ENCODE data around the gene CCDC136.

CCDC136 gene

DNA sequence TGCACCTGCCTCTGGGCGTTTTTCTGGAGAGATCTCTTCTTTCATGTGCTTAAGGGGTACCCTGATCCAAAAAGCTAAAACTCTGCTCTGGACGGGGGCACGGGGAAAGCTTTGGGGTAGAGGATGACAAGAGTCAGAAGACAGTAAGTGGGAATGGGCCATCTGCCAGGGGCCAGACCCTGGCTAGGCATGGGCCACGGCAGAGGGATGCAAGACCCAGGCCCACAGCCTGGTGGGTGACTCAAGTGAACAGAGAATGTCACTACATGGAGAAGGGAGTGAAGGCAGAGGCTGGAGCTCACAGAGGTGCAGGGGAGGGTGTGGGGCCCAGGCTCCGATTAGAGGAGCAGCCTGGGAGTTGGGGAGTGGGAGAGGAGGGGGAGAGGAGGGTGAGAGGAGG is 53.7 kb downstream of the CCDC136 start:
- Histone ChIP-seq H3K27me3 (ENCODE audit: control insufficient read depth in 2 of 2, insufficient read depth in 2 of 2, low read length in 2 of 2) (no peaks in the 10 kb centered on the region), H3K4me3 (ENCODE audit: low read length in 2 of 2) (no peak overlapping the region), H3K4me1 (ENCODE audit: control insufficient read depth in 2 of 2, insufficient read depth in 2 of 2, low read length in 2 of 2) (peaks cover 0 to 3% of the 10 kb centered on the region in 2 donors), H3K36me3 (ENCODE audit: control insufficient read depth in 2 of 2, insufficient read depth in 2 of 2, low read length in 2 of 2) (no peaks in the 10 kb centered on the region), H3K27ac (ENCODE audit: low read depth in 2 of 2, low read length in 2 of 2) (no peak overlapping the region), H3K9me3 (ENCODE audit: control insufficient read depth in 2 of 2, low read length in 2 of 2) (no peaks in the 10 kb centered on the region), H3K9ac (ENCODE audit: low read depth in 1 of 2, low read length in 2 of 2) (no peak overlapping the region)

GRCh38 chr7:128845987-128846386 is 54.2 kb downstream of the CCDC136 start:
- no peaks in the 10 kb centered on the region for H3K36me3 ChIP-seq (ENCODE audit: control insufficient read depth in 2 of 2, insufficient read depth in 2 of 2, low read length in 2 of 2)
- H3K27me3 ChIP-seq (ENCODE audit: control insufficient read depth in 2 of 2, insufficient read depth in 2 of 2, low read length in 2 of 2): no peaks in the 10 kb centered on the region
- H3K4me3 ChIP-seq (ENCODE audit: low read length in 2 of 2): no peak overlapping the region
- no peak overlapping the region for H3K9ac ChIP-seq (ENCODE audit: low read depth in 1 of 2, low read length in 2 of 2)
- no peak overlapping the region for H3K27ac ChIP-seq (ENCODE audit: low read depth in 2 of 2, low read length in 2 of 2)
- H3K4me1 ChIP-seq (ENCODE audit: control insufficient read depth in 2 of 2, insufficient read depth in 2 of 2, low read length in 2 of 2): peaks cover 0 to 2% of the 10 kb centered on the region in 2 donors
- no peaks in the 10 kb centered on the region for H3K9me3 ChIP-seq (ENCODE audit: control insufficient read depth in 2 of 2, low read length in 2 of 2)

DNA sequence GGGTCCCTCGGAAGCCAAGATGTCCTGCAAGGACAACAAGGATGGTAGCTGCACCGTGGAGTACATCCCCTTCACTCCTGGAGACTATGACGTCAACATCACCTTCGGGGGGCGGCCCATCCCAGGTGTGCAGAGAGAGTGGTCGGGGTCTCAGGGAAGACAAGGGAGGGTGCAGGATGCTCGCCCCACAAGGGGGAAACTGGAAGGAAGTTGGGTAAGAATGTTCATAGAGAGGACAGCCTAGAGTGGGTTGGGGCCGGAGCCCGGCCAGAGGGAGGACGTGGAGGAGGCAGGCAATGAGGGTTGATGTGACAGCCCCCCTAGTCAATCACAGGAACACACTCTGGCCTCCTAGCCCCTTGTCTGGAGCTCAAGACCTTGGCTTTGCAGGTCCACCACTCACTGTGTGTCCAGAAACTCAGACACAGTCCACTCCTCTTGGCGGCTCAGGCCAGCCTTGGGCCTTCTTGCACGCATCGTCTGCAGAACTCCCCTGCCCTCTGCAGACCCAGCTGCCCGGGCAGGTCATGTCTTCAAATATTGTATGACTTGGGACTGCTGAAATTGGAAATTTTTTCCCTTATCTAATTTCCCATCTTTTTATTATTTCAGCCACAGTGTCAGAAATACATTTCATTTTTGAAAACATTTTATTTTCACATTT is 55.1 kb downstream of the CCDC136 start:
- Histone ChIP-seq H3K9ac (ENCODE audit: low read depth in 1 of 2, low read length in 2 of 2) (no peak overlapping the region), H3K27ac (ENCODE audit: low read depth in 2 of 2, low read length in 2 of 2) (no peak overlapping the region), H3K27me3 (ENCODE audit: control insufficient read depth in 2 of 2, insufficient read depth in 2 of 2, low read length in 2 of 2) (no peaks in the 10 kb centered on the region), H3K4me3 (ENCODE audit: low read length in 2 of 2) (no peak overlapping the region), H3K4me1 (ENCODE audit: control insufficient read depth in 2 of 2, insufficient read depth in 2 of 2, low read length in 2 of 2) (no peaks in the 10 kb centered on the region), H3K36me3 (ENCODE audit: control insufficient read depth in 2 of 2, insufficient read depth in 2 of 2, low read length in 2 of 2) (no peaks in the 10 kb centered on the region), H3K9me3 (ENCODE audit: control insufficient read depth in 2 of 2, low read length in 2 of 2) (no peaks in the 10 kb centered on the region)

GRCh38 chr7:128847721-128848211 is 56.0 kb downstream of the CCDC136 start:
- Histone ChIP-seq H3K9me3 (ENCODE audit: control insufficient read depth in 2 of 2, low read length in 2 of 2) (no peaks in the 10 kb centered on the region), H3K4me1 (ENCODE audit: control insufficient read depth in 2 of 2, insufficient read depth in 2 of 2, low read length in 2 of 2) (no peaks in the 10 kb centered on the region), H3K27ac (ENCODE audit: low read depth in 2 of 2, low read length in 2 of 2) (no peak overlapping the region), H3K27me3 (ENCODE audit: control insufficient read depth in 2 of 2, insufficient read depth in 2 of 2, low read length in 2 of 2) (no peaks in the 10 kb centered on the region), H3K4me3 (ENCODE audit: low read length in 2 of 2) (no peak overlapping the region), H3K9ac (ENCODE audit: low read depth in 1 of 2, low read length in 2 of 2) (no peak overlapping the region), H3K36me3 (ENCODE audit: control insufficient read depth in 2 of 2, insufficient read depth in 2 of 2, low read length in 2 of 2) (no peaks in the 10 kb centered on the region)

GRCh38 chr7:128848289-128849155 is 56.8 kb downstream of the CCDC136 start:
- H3K27ac ChIP-seq (ENCODE audit: low read depth in 2 of 2, low read length in 2 of 2): no peak overlapping the region
- H3K36me3 ChIP-seq (ENCODE audit: control insufficient read depth in 2 of 2, insufficient read depth in 2 of 2, low read length in 2 of 2): no peaks in the 10 kb centered on the region
- H3K4me1 ChIP-seq (ENCODE audit: control insufficient read depth in 2 of 2, insufficient read depth in 2 of 2, low read length in 2 of 2): no peaks in the 10 kb centered on the region
- no peaks in the 10 kb centered on the region for H3K27me3 ChIP-seq (ENCODE audit: control insufficient read depth in 2 of 2, insufficient read depth in 2 of 2, low read length in 2 of 2)
- H3K9ac ChIP-seq (ENCODE audit: low read depth in 1 of 2, low read length in 2 of 2): no peak overlapping the region
- H3K4me3 ChIP-seq (ENCODE audit: low read length in 2 of 2): no peak overlapping the region
- H3K9me3 ChIP-seq (ENCODE audit: control insufficient read depth in 2 of 2, low read length in 2 of 2): no peaks in the 10 kb centered on the region

- Histone ChIP-seq H3K9me3 (ENCODE audit: control insufficient read depth in 2 of 2, low read length in 2 of 2) (no peaks in the 10 kb centered on the region), H3K9ac (ENCODE audit: low read depth in 1 of 2, low read length in 2 of 2) (no peak overlapping the region), H3K4me3 (ENCODE audit: low read length in 2 of 2) (no peak overlapping the region), H3K27me3 (ENCODE audit: control insufficient read depth in 2 of 2, insufficient read depth in 2 of 2, low read length in 2 of 2) (no peaks in the 10 kb centered on the region), H3K36me3 (ENCODE audit: control insufficient read depth in 2 of 2, insufficient read depth in 2 of 2, low read length in 2 of 2) (no peaks in the 10 kb centered on the region), H3K27ac (ENCODE audit: low read depth in 2 of 2, low read length in 2 of 2) (no peak overlapping the region), H3K4me1 (ENCODE audit: control insufficient read depth in 2 of 2, insufficient read depth in 2 of 2, low read length in 2 of 2) (no peaks in the 10 kb centered on the region)
Observed at GRCh38 chr7:128849156-128849515, 57.4 kb downstream of the CCDC136 start.

DNA sequence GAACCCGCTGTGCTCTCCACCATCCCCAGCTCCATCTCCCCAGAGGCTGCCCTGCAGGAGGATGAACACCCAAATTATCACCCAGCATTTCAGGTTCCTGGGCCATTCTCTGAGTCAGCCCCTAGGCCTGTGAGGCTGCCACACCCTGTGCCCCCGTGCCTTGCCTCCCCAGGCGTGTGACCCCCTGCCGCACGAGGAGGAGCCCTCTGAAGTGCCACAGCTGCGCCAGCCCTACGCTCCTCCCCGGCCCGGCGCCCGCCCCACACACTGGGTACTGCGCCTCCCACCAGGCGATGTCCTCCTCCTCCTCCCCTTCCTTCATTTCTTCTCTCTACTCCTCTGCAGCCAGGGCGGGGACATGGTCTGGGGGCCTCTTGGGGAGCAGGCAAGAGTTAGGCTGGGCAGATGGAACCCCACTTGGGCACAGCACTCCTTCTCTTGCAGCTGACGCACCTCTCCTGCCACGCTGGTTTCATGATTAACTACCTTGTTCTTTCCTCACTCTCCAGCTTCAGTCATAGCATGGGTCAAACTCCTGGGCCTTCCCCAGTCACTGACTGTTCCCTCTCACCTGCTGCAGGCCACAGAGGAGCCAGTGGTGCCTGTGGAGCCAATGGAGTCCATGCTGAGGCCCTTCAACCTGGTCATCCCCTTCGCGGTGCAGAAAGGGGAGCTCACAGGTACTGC is 58.2 kb downstream of the CCDC136 start:
- no peaks in the 10 kb centered on the region for H3K36me3 ChIP-seq (ENCODE audit: control insufficient read depth in 2 of 2, insufficient read depth in 2 of 2, low read length in 2 of 2)
- no peak overlapping the region for H3K9ac ChIP-seq (ENCODE audit: low read depth in 1 of 2, low read length in 2 of 2)
- H3K4me3 ChIP-seq (ENCODE audit: low read length in 2 of 2): no peak overlapping the region
- H3K9me3 ChIP-seq (ENCODE audit: control insufficient read depth in 2 of 2, low read length in 2 of 2): no peaks in the 10 kb centered on the region
- no peaks in the 10 kb centered on the region for H3K4me1 ChIP-seq (ENCODE audit: control insufficient read depth in 2 of 2, insufficient read depth in 2 of 2, low read length in 2 of 2)
- H3K27me3 ChIP-seq (ENCODE audit: control insufficient read depth in 2 of 2, insufficient read depth in 2 of 2, low read length in 2 of 2): no peaks in the 10 kb centered on the region
- H3K27ac ChIP-seq (ENCODE audit: low read depth in 2 of 2, low read length in 2 of 2): no peak overlapping the region

GRCh38 chr7:128852537-128853254 is 60.9 kb downstream of the CCDC136 start:
- H3K27me3 ChIP-seq (ENCODE audit: control insufficient read depth in 2 of 2, insufficient read depth in 2 of 2, low read length in 2 of 2): no peaks in the 10 kb centered on the region
- H3K4me3 ChIP-seq (ENCODE audit: low read length in 2 of 2): no peak overlapping the region
- H3K4me1 ChIP-seq (ENCODE audit: control insufficient read depth in 2 of 2, insufficient read depth in 2 of 2, low read length in 2 of 2): peaks cover 0 to 8% of the 10 kb centered on the region in 2 donors
- H3K36me3 ChIP-seq (ENCODE audit: control insufficient read depth in 2 of 2, insufficient read depth in 2 of 2, low read length in 2 of 2): peaks cover 0 to 3% of the 10 kb centered on the region in 2 donors
- H3K9me3 ChIP-seq (ENCODE audit: control insufficient read depth in 2 of 2, low read length in 2 of 2): no peaks in the 10 kb centered on the region
- no peak overlapping the region for H3K27ac ChIP-seq (ENCODE audit: low read depth in 2 of 2, low read length in 2 of 2)
- H3K9ac ChIP-seq (ENCODE audit: low read depth in 1 of 2, low read length in 2 of 2): no peak overlapping the region

DNA sequence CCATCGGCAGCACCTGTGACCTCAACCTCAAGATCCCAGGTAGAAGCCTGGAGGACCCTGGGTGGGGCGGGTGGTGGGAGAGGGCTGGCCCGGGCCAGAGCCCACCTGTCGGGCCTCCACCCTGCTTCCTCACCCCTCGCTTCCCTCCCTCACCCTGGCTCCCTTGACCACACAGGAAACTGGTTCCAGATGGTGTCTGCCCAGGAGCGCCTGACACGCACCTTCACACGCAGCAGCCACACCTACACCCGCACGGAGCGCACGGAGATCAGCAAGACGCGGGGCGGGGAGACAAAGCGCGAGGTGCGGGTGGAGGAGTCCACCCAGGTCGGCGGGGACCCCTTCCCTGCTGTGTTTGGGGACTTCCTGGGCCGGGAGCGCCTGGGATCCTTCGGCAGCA is 62.0 kb downstream of the CCDC136 start:
- H3K27me3 ChIP-seq (ENCODE audit: control insufficient read depth in 2 of 2, insufficient read depth in 2 of 2, low read length in 2 of 2): no peaks in the 10 kb centered on the region
- H3K4me3 ChIP-seq (ENCODE audit: low read length in 2 of 2): no peak overlapping the region
- peaks cover 0 to 8% of the 10 kb centered on the region in 2 donors for H3K4me1 ChIP-seq (ENCODE audit: control insufficient read depth in 2 of 2, insufficient read depth in 2 of 2, low read length in 2 of 2)
- H3K36me3 ChIP-seq (ENCODE audit: control insufficient read depth in 2 of 2, insufficient read depth in 2 of 2, low read length in 2 of 2): peaks cover 0 to 3% of the 10 kb centered on the region in 2 donors
- no peak overlapping the region for H3K27ac ChIP-seq (ENCODE audit: low read depth in 2 of 2, low read length in 2 of 2)
- no peak overlapping the region for H3K9ac ChIP-seq (ENCODE audit: low read depth in 1 of 2, low read length in 2 of 2)
- H3K9me3 ChIP-seq (ENCODE audit: control insufficient read depth in 2 of 2, low read length in 2 of 2): no peaks in the 10 kb centered on the region

Measured in mucosa of rectum (tissue), 2 donors.